Fibroblast of skin of abdomen (primary cell): ENCODE results near the gene ALLC.
"Not testable (repeated sequence)": the region's sequence is repeated elsewhere in the genome, so short reads cannot be mapped to it uniquely, and the experiment has no call there.

ENCODE experiments used
- DNase-seq: peaks from one replicate; pipeline ENCODE4 v3.0.0-alpha.2; 2013

The ALLC gene

GRCh38 chr2:3656762-3657721, 958 bp upstream of the ALLC start:
- no peak for DNase-seq

- DNase-seq, result no peak
These were observed 1.7 kb downstream of the ALLC start for GRCh38 chr2:3659447-3660432.

GRCh38 chr2:3660640-3661039, 2.6 kb downstream of the ALLC start:
- DNase-seq, result not testable (repeated sequence)

- no peak for DNase-seq
These were observed 3.2 kb downstream of the ALLC start for GRCh38 chr2:3661149-3661660.

- peak; percentile 20 for DNase-seq
These were observed 4.2 kb downstream of the ALLC start for GRCh38 chr2:3662239-3662638.

GRCh38 chr2:3664118-3664517, 6.1 kb downstream of the ALLC start:
- DNase-seq, result no peak

- no peak for DNase-seq
These were observed 6.9 kb downstream of the ALLC start for GRCh38 chr2:3664925-3665324.

GRCh38 chr2:3665886-3666612, 8.0 kb downstream of the ALLC start:
- DNase-seq, result no peak

GRCh38 chr2:3666613-3666975, 8.6 kb downstream of the ALLC start:
- no peak for DNase-seq

GRCh38 chr2:3667151-3667631, 9.2 kb downstream of the ALLC start:
- DNase-seq, result no peak

- no peak for DNase-seq
These were observed 11.7 kb downstream of the ALLC start for GRCh38 chr2:3669656-3670055.

- no peak for DNase-seq
These were observed 12.4 kb downstream of the ALLC start for GRCh38 chr2:3670376-3670775.

- no peak for DNase-seq
These were observed 12.9 kb downstream of the ALLC start for GRCh38 chr2:3670941-3671340.

GRCh38 chr2:3672861-3673678, 15.1 kb downstream of the ALLC start:
- no peak for DNase-seq

GRCh38 chr2:3674066-3674845, 16.3 kb downstream of the ALLC start:
- DNase-seq, result no peak

GRCh38 chr2:3675687-3676086, 17.7 kb downstream of the ALLC start:
- DNase-seq, result no peak

- no peak for DNase-seq
These were observed 19.4 kb downstream of the ALLC start for GRCh38 chr2:3677436-3677835.

- DNase-seq, result no peak
These were observed 20.2 kb downstream of the ALLC start for GRCh38 chr2:3678212-3678611.

- no peak for DNase-seq
These were observed 21.2 kb downstream of the ALLC start for GRCh38 chr2:3679180-3679579.

- no peak for DNase-seq
These were observed 21.8 kb downstream of the ALLC start for GRCh38 chr2:3679616-3680393.
